Activated T-helper 1 cell treated with anti-CD3 and anti-CD28 coated beads, Interleukin-12 subunit alpha, Interleukin-12 subunit beta, Interleukin-2, Interleukin-4 antibody, amounts not matched to agents 30 ng/mL and 10 ng/mL and 1 ng/mL, durations not matched to agents 14 hours and 24 hours and 36 hours (primary cell): Measurements from ENCODE around the gene ETV1. TPM values are rescaled to one million over a fixed set of nuclear protein-coding genes. Genes with fewer than 3 reads are reported as not detected.

Source experiments
- DNase-seq: peaks from one replicate; pipeline ENCODE4 v3.0.0; 2021; ENCODE audit warnings: low spot score
- H3K27ac Mint-ChIP-seq: one replicate; pipeline ENCODE4 v1.8.0; 2021; ENCODE audit warnings: mild to moderate bottlenecking, mixed read lengths
- H3K27me3 Mint-ChIP-seq: one replicate; pipeline ENCODE4 v1.8.0; 2022; ENCODE audit warnings: mild to moderate bottlenecking, moderate library complexity, mixed read lengths; ENCODE audit not compliant: insufficient read depth
- H3K36me3 Mint-ChIP-seq: one replicate; pipeline ENCODE4 v1.8.0; 2021; ENCODE audit warnings: low read depth, mixed read lengths
- H3K4me1 Mint-ChIP-seq: one replicate; pipeline ENCODE4 v1.8.0; 2021; ENCODE audit warnings: low read depth, mixed read lengths
- H3K4me3 Mint-ChIP-seq: one replicate; pipeline ENCODE4 v1.8.0; 2021; ENCODE audit warnings: mild to moderate bottlenecking, moderate library complexity, mixed read lengths
- H3K9me3 Mint-ChIP-seq: one replicate; pipeline ENCODE4 v1.8.0; 2021; ENCODE audit warnings: mixed read lengths
- intact Hi-C: fragments of 100-400 bp; cut with micrococcal nuclease; formaldehyde crosslinking; loops from one replicate; pipeline ENCODE4 v1.15.1; 2024
- total RNA-seq: library from RNA; stranded (reverse); gene quantifications from 2 replicates; pipeline ENCODE4 v1.2.3, GENCODE V29; 2022

Gene ETV1
- total RNA-seq, 1 donor from 2014 or later: not detected

DNA sequence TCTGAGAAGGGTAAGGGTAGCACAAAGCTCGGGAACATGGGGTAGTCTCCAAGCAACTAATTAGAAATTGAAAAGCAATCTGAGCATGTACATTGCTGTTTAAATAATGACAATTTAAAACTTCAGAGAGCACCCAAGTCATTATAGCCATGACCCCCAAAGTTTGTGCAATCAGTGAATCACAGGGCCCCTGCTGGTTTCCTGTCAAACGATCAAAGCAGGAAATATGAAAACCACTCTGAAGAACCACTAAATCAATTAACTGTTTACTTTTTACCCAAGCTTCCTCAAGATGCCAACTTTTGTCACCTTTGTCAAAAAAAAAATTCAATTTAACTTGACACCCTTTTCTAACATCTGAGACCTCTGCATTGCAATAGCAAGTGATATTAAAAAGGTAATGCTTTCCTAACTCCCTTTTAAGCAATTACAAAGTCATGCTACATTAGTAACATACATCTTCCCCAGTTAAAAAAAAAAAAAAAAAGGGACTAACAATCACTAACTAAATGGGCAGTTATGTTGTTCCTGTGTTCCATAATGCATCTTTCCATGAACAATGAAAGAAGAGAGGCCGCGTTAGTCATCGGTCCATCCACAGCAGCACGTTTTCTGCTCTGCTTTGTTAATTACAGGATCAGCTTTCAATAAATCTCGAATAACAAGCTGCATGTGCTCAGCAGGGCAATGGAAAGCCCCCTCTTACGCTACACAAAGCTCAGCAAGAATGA lies 80.6 kb downstream of the ETV1 start:
- Mint-ChIP-seq H3K27me3 (no peaks in the 10 kb centered on the region), H3K27ac (no peak overlapping the region), H3K4me1 (peaks cover 17% of the 10 kb centered on the region), H3K4me3 (no peak overlapping the region), H3K9me3 (no peaks in the 10 kb centered on the region), H3K36me3 (no peaks in the 10 kb centered on the region)
- intact Hi-C loops: no loop called here
- no peak for DNase-seq

DNA sequence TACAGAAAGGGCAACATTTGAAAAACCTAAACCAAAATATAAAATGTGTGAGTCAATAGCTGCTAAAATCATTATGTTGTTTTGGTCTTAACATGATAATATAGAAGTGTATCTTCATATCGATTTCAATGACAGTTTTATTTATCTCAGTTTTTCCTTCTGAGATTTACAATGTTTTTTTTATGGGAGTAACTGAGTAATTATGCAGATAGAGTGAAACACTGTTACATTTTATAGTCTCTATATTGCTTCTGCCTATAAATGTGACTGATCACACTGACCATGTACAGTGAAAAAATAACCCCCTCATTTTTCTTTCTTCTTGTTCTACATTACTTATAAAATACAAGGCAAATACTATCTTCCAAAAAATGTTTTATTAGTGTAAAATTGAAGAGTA lies 81.6 kb downstream of the ETV1 start:
- intact Hi-C loops: no loop called here
- no peaks in the 10 kb centered on the region for H3K27me3 Mint-ChIP-seq

DNA sequence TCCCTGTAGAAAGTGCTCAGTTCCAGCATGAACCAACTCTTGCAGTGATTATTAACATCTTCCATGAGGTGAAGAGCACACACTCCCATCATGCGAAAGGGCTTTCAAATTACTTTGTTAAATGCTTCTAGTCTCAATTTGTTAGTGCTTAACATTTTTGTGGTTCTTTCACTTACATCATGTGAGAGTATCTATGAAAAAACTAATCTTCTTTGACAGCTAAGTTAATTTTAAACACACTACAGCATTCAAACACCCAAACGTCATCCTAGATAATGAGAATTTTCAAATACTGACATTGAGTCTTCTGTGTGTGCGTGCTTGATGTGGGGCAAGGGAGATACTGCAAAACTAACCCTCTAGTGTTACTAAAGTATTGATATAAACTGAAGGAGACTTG lies 84.8 kb downstream of the ETV1 start:
- H3K36me3 Mint-ChIP-seq: no peaks in the 10 kb centered on the region
- no peak for DNase-seq
- no peak overlapping the region for H3K4me3 Mint-ChIP-seq
- intact Hi-C loops: no loop called here
- H3K27me3 Mint-ChIP-seq: no peaks in the 10 kb centered on the region
- H3K4me1 Mint-ChIP-seq: peaks cover 12% of the 10 kb centered on the region
- no peaks in the 10 kb centered on the region for H3K9me3 Mint-ChIP-seq
- H3K27ac Mint-ChIP-seq: no peak overlapping the region

More for the DNA sequence above, 81.6 kb downstream of the ETV1 start:
- no peak for DNase-seq
- H3K36me3 Mint-ChIP-seq: no peaks in the 10 kb centered on the region
- H3K9me3 Mint-ChIP-seq: no peaks in the 10 kb centered on the region
- no peak overlapping the region for H3K27ac Mint-ChIP-seq
- H3K4me1 Mint-ChIP-seq: peaks cover 17% of the 10 kb centered on the region
- no peak overlapping the region for H3K4me3 Mint-ChIP-seq

GRCh38 chr7:13904007-13904406 lies 85.5 kb downstream of the ETV1 start:
- Mint-ChIP-seq H3K4me1 (peaks cover 9% of the 10 kb centered on the region), H3K9me3 (no peaks in the 10 kb centered on the region), H3K36me3 (no peaks in the 10 kb centered on the region), H3K27ac (no peak overlapping the region), H3K4me3 (no peak overlapping the region), H3K27me3 (no peaks in the 10 kb centered on the region)
- intact Hi-C loops: no loop called here
- no peak for DNase-seq

DNA sequence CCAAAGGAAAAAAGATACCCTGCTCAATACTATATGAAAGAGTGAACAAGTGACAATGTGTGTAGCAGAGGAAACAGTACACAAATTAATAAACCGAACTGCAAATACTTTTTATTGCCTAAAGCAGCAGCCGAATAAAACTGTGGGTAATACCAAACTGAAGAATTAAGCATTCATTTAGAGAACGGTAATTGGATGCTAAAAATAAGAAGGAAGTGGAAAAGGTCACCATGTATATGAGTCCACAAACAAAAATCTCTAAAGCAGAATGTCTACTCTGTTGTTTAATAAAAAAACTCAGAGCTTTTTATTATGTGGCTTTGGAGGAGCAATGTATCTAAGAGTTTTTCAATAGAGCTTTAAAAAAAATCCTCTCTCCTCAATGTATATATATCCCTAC lies 87.9 kb downstream of the ETV1 start:
- no peaks in the 10 kb centered on the region for H3K9me3 Mint-ChIP-seq
- no peaks in the 10 kb centered on the region for H3K36me3 Mint-ChIP-seq
- no peak overlapping the region for H3K4me3 Mint-ChIP-seq
- H3K27me3 Mint-ChIP-seq: peaks cover 1% of the 10 kb centered on the region
- intact Hi-C loops: no loop called here
- DNase-seq: no peak
- no peaks in the 10 kb centered on the region for H3K4me1 Mint-ChIP-seq
- H3K27ac Mint-ChIP-seq: no peak overlapping the region

- H3K27ac Mint-ChIP-seq: no peak overlapping the region
- no peaks in the 10 kb centered on the region for H3K4me1 Mint-ChIP-seq
- no peak for DNase-seq
- intact Hi-C loops: no loop called here
- H3K9me3 Mint-ChIP-seq: no peaks in the 10 kb centered on the region
- H3K27me3 Mint-ChIP-seq: peaks cover 3% of the 10 kb centered on the region
- no peaks in the 10 kb centered on the region for H3K36me3 Mint-ChIP-seq
- no peak overlapping the region for H3K4me3 Mint-ChIP-seq
These were observed 90.4 kb downstream of the ETV1 start for GRCh38 chr7:13898957-13899670.

GRCh38 chr7:13897819-13898218 lies 91.6 kb downstream of the ETV1 start:
- H3K4me3 Mint-ChIP-seq: no peak overlapping the region

DNA sequence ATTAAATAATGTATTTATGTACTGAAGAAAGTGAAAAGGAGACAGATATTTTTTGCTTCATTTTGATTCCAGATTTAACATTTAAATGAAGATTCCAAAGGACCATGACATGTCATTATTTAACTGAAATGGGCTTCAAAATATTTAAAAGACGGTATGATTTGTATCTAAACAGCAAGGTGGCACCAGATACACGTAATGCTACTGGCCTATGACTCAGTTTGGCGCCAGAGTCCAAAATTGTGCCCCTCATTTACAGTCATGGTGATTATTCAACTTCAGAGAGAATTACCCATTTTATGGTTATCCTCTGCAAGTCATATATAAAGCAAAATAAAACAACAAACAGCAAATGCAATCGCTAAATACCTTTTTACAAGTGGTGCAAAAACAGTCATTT lies 94.5 kb downstream of the ETV1 start:
- Mint-ChIP-seq H3K36me3 (no peaks in the 10 kb centered on the region), H3K27ac (no peak overlapping the region), H3K4me3 (no peak overlapping the region), H3K27me3 (peaks cover 3% of the 10 kb centered on the region), H3K9me3 (no peaks in the 10 kb centered on the region), H3K4me1 (no peaks in the 10 kb centered on the region)
- DNase-seq: no peak
- intact Hi-C loops: no loop called here

More at GRCh38 chr7:13897819-13898218, 91.6 kb downstream of the ETV1 start:
- H3K36me3 Mint-ChIP-seq: no peaks in the 10 kb centered on the region
- intact Hi-C loops: no loop called here
- no peaks in the 10 kb centered on the region for H3K9me3 Mint-ChIP-seq
- no peak overlapping the region for H3K27ac Mint-ChIP-seq
- peaks cover 3% of the 10 kb centered on the region for H3K27me3 Mint-ChIP-seq
- no peaks in the 10 kb centered on the region for H3K4me1 Mint-ChIP-seq
- no peak for DNase-seq

DNA sequence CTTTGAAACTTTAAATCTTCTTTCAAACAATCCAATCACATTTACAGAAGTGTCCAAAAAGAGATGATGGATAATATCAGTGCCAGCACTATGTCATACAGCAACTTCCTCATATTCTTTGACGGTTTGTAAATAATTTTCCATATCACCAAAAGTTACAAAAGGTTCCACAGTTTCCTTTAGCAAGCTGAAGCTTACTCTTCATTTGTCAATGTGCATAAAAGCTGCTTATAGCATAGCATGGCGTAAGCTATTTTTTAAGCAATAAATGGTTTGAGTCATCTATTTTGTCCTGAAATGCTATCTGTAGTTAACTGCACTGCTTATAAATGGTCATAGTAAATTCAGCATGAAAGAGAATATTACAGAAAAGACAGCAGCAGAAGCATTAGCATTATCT lies 95.1 kb downstream of the ETV1 start:
- H3K4me1 Mint-ChIP-seq: no peaks in the 10 kb centered on the region
- H3K36me3 Mint-ChIP-seq: no peaks in the 10 kb centered on the region
- H3K27ac Mint-ChIP-seq: no peak overlapping the region
- H3K4me3 Mint-ChIP-seq: no peak overlapping the region
- peaks cover 3% of the 10 kb centered on the region for H3K27me3 Mint-ChIP-seq
- no peak for DNase-seq
- H3K9me3 Mint-ChIP-seq: no peaks in the 10 kb centered on the region
- intact Hi-C loops: no loop called here

DNA sequence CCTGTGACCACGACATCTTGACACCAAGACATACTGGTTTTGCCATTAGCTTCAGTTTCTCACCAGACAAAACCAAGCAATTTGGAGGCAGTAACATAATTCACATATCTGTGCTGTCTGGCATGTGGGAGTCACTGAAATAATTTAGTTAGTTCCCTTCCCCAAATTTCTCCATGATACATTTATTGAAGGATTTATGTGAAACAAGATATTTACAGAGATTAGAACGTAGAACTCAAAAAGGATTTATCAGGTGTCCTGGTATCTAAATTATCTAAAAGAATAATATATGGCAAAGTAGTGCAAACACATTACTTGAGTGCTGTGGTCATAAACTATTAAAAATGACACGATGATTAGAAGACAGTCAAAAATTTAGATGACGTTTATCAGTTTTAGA lies 98.7 kb downstream of the ETV1 start:
- no peak overlapping the region for H3K4me3 Mint-ChIP-seq
- DNase-seq: no peak
- H3K4me1 Mint-ChIP-seq: no peaks in the 10 kb centered on the region
- H3K27me3 Mint-ChIP-seq: no peaks in the 10 kb centered on the region
- no peaks in the 10 kb centered on the region for H3K9me3 Mint-ChIP-seq
- H3K36me3 Mint-ChIP-seq: no peaks in the 10 kb centered on the region
- intact Hi-C loops: no loop called here
- no peak overlapping the region for H3K27ac Mint-ChIP-seq

DNA sequence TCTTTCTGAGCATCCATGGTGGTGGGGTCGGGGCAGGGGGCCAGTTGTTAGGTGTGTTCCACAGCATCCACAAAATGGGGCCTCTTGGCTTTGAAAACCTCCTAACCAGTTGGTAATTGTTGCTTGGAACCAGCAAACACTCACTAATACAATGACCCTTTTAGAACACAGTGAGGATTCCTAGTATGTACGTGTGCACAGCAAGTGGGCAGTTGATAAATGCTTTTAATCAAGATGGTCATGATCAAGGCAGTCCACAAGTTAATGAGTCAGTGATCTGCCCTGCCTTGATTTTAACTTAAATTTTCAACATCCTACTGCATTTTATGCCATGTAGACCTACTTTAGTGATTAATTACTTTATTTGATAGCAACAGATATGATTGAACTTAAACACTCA lies 103.1 kb downstream of the ETV1 start:
- Mint-ChIP-seq H3K9me3 (no peaks in the 10 kb centered on the region), H3K27ac (no peak overlapping the region), H3K4me1 (no peaks in the 10 kb centered on the region), H3K36me3 (no peaks in the 10 kb centered on the region), H3K4me3 (no peak overlapping the region), H3K27me3 (no peaks in the 10 kb centered on the region)
- intact Hi-C loops: no loop called here
- DNase-seq: no peak

GRCh38 chr7:13882051-13882450 lies 107.4 kb downstream of the ETV1 start:
- Mint-ChIP-seq H3K27me3 (no peaks in the 10 kb centered on the region), H3K4me3 (no peak overlapping the region), H3K4me1 (no peaks in the 10 kb centered on the region), H3K27ac (no peak overlapping the region), H3K9me3 (no peaks in the 10 kb centered on the region), H3K36me3 (no peaks in the 10 kb centered on the region)
- intact Hi-C loops: no loop called here
- no peak for DNase-seq

DNA sequence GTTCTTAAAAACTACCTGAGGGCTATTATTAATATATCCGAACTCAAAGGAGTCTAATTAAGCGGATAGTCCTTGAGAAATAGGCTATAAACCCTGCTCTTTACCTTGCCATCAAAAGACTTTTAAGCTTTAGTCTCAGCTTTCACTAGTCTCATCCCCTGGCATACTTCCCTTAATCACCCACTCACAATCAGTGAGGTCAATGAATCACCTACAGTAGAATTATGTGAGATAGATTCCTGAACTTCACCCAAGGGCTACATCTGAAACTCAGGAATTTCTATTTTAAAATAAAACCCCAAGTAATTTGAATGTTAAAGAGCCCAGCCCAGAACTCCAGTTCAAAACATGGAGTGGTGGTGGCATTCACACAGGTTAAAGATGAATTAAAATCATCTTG lies 108.7 kb downstream of the ETV1 start:
- H3K27ac Mint-ChIP-seq: no peak overlapping the region
- no peaks in the 10 kb centered on the region for H3K27me3 Mint-ChIP-seq
- intact Hi-C loops: no loop called here
- no peaks in the 10 kb centered on the region for H3K4me1 Mint-ChIP-seq
- no peak for DNase-seq
- H3K36me3 Mint-ChIP-seq: no peaks in the 10 kb centered on the region
- H3K9me3 Mint-ChIP-seq: peaks cover 5% of the 10 kb centered on the region
- H3K4me3 Mint-ChIP-seq: no peak overlapping the region
